Skeletal muscle satellite cell (primary cell): Measurements from ENCODE around the gene PRPH2. TPM values are rescaled to one million over a fixed set of nuclear protein-coding genes. Genes with fewer than 3 reads are reported as not detected.

Experiments
- H3K27me3 ChIP-seq: 2 replicates; pipeline ENCODE4 v1.7.0; 2013; ENCODE audit warnings: low read length; ENCODE audit not compliant: control insufficient read depth, insufficient read depth
- H3K36me3 ChIP-seq: 2 replicates; pipeline ENCODE4 v1.7.0; 2013; ENCODE audit warnings: mild to moderate bottlenecking, control low read depth, low read length; ENCODE audit not compliant: insufficient read depth
- H3K4me1 ChIP-seq: 2 replicates; pipeline ENCODE4 v1.7.0; 2013; ENCODE audit warnings: low read length; ENCODE audit not compliant: control insufficient read depth, insufficient read depth
- H3K4me2 ChIP-seq: 2 replicates; pipeline ENCODE4 v1.7.0; 2013; ENCODE audit warnings: mild to moderate bottlenecking, low read length
- H3K4me3 ChIP-seq: 2 replicates; pipeline ENCODE4 v1.7.0; 2013; ENCODE audit warnings: low read length
- H3K9ac ChIP-seq: 2 replicates; pipeline ENCODE4 v1.7.0; 2013; ENCODE audit warnings: mild to moderate bottlenecking, low read depth, low read length, moderate library complexity
- H3K9me3 ChIP-seq: replicated peaks from 2 replicates; pipeline ENCODE4 v1.7.0; 2013; ENCODE audit warnings: mild to moderate bottlenecking, control low read depth, low read length
- total RNA-seq: library from RNA; depleted of rRNA; stranded (reverse); fragments of >200 nt; gene quantifications from 2 replicates; pipeline ENCODE4 v1.2.3, GENCODE V29; 2012; rRNA removed

Gene PRPH2, protein sequence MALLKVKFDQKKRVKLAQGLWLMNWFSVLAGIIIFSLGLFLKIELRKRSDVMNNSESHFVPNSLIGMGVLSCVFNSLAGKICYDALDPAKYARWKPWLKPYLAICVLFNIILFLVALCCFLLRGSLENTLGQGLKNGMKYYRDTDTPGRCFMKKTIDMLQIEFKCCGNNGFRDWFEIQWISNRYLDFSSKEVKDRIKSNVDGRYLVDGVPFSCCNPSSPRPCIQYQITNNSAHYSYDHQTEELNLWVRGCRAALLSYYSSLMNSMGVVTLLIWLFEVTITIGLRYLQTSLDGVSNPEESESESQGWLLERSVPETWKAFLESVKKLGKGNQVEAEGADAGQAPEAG
- total RNA-seq = under 0.01 and 0.22 TPM in 2 replicates

DNA sequence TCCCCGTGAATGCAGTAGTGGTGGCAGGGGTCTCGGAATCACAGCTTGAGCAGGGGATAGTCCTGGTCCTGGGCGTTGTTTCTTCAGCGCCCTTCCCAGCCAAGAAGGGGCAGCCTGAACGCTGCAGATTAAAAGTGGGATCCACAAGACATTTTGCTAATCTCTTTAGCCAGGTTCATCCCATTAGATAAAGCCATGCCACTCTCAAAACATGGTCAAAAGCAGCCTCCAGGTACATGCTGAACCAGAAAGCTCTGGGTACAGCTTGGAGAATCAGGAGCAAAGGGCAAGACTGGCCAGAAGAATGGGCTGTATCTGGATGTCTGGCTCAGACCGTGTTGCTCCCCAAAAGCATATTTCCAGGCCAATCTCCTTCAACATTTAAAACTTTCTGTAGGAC is at the start of gene PRPH2:
PRPH2 (minus strand) TSS at position 101 of the 400 bp plus-strand sequence. CDS start 263 bp downstream, outside the sequence.
- Histone ChIP-seq H3K36me3 (no peaks in the 10 kb centered on the region), H3K9ac (no peak within 1 kb of the TSS), H3K9me3 (no peaks in the 10 kb centered on the region), H3K4me3 (no peak within 1 kb of the TSS), H3K4me1 (peaks cover 25% of the 10 kb centered on the region), H3K4me2 (no peak within 1 kb of the TSS), H3K27me3 (no peaks in the 10 kb centered on the region)

DNA sequence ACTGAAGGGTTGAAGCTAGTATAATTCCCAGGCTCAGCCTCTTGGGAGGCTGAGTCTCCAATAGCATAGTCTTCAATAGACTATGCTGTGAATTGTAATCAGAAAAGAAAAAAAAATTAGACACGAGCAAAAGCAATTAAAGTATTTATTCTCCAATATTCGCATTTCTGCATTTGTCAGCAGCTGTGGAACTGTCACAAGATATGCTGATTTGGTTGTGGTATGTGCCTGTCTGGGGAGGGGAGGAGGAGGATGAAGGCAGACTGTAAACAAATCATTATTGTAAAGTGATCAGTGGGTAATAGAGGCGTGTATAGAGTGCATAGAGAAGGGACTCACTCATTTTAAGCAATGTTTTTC is 49.3 kb upstream of the PRPH2 start:
- Histone ChIP-seq H3K27me3 (no peaks in the 10 kb centered on the region), H3K4me3 (no peak overlapping the region), H3K4me1 (peaks cover 3% of the 10 kb centered on the region), H3K4me2 (no peak overlapping the region), H3K36me3 (no peaks in the 10 kb centered on the region), H3K9me3 (no peaks in the 10 kb centered on the region), H3K9ac (no peak overlapping the region)

DNA sequence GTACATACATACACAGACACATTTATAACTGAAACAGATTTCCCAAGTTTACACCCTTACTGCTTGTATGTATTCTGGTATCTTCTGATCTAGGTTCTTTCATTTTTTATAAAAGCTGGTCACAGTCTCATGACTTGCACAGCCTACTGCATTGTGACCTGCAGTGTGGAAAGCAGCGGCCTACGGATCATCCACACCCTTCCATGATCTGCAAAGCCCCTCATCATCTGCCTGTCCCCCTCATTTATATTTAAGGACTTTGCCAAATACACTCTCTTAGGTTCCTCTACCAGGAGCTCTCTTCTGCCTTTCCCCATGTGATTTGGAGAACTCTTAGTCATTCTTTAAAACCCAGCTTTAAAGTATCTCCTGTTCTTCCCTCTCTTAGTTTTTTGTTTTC is 47.4 kb upstream of the PRPH2 start:
- Histone ChIP-seq H3K36me3 (no peaks in the 10 kb centered on the region), H3K9me3 (no peaks in the 10 kb centered on the region), H3K4me3 (no peak overlapping the region), H3K27me3 (no peaks in the 10 kb centered on the region), H3K9ac (no peak overlapping the region), H3K4me1 (peaks cover 15% of the 10 kb centered on the region), H3K4me2 (no peak overlapping the region)

- H3K4me1 ChIP-seq = peaks cover 12% of the 10 kb centered on the region
- no peak overlapping the region for H3K4me2 ChIP-seq
- H3K36me3 ChIP-seq = no peaks in the 10 kb centered on the region
- H3K27me3 ChIP-seq = no peaks in the 10 kb centered on the region
- H3K9ac ChIP-seq = no peak overlapping the region
- no peaks in the 10 kb centered on the region for H3K9me3 ChIP-seq
- H3K4me3 ChIP-seq = no peak overlapping the region
Measured at GRCh38 chr6:42769051-42769450, 46.7 kb upstream of the PRPH2 start.

DNA sequence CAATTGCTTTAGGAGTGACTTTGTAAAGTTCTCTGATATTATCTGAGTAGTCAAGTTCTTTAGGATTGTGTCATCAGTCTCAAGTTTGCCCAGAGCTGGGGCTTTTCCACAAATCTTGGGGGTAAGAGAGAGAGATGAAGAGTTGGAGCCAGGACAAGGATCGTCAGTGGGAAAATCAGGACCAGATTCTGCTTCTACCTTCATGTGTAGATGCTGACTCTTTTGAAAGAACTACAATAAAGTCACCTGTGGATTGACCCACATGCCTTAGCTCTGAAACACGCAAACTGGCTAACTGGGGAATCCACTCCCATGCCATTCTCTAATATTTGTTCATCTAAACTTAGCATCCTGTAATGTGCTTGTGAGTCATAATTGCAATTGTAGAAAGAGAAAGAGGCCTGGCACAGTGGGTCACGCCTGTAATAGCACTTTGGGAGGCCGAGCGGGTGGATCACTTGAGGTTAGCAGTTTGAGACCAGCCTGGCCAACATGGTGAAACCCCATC is 43.8 kb upstream of the PRPH2 start:
- H3K9ac ChIP-seq = no peak overlapping the region
- H3K4me3 ChIP-seq = no peak overlapping the region

DNA sequence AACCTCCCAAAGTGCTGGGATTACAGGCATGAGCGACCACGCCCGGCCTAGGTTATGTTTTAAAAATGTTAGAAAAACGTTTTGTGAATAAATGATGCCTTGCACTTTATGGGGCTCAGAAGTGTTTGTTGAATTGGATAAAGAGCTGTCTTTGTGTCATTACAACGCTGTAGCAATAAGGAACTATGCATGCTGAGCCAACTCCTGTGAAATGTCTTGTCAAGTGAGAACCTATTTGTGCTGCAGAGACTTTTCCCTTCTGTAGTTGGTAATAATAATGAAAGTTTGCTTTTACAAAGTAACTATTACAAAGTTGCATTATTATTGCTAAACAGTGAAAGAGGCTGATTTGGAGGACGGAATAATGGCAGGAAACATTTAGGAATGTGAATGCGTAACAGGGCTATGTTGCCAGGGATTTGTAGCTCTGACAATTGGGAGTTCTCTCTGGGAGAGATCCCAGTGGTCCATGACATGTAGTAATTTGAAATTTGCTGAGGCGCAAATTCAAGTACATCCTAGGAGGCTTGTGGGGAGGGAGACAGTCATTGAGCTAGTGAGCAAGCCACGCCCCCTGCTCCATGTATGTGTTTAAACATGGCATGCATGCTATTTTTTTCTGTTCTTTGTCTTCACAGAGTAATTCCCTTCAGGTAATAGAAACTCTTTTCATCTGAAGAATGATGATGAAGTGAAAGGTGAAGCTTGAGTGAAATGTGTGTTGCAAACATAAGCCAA is 42.7 kb upstream of the PRPH2 start:
- H3K9me3 ChIP-seq = no peaks in the 10 kb centered on the region

More for the DNA sequence above, 43.8 kb upstream of the PRPH2 start:
- Histone ChIP-seq H3K9me3 (no peaks in the 10 kb centered on the region), H3K36me3 (no peaks in the 10 kb centered on the region), H3K4me2 (peak overlapping the region; percentile 15), H3K4me1 (peaks cover 12% of the 10 kb centered on the region), H3K27me3 (no peaks in the 10 kb centered on the region)

GRCh38 chr6:42762950-42763349 is 40.6 kb upstream of the PRPH2 start:
- peaks cover 12% of the 10 kb centered on the region for H3K4me1 ChIP-seq
- H3K27me3 ChIP-seq = no peaks in the 10 kb centered on the region
- H3K4me3 ChIP-seq = no peak overlapping the region
- no peak overlapping the region for H3K9ac ChIP-seq
- no peaks in the 10 kb centered on the region for H3K36me3 ChIP-seq
- no peaks in the 10 kb centered on the region for H3K9me3 ChIP-seq
- no peak overlapping the region for H3K4me2 ChIP-seq

More for the DNA sequence above, 42.7 kb upstream of the PRPH2 start:
- no peaks in the 10 kb centered on the region for H3K27me3 ChIP-seq
- H3K4me3 ChIP-seq = no peak overlapping the region
- H3K4me2 ChIP-seq = no peak overlapping the region
- peaks cover 12% of the 10 kb centered on the region for H3K4me1 ChIP-seq
- H3K9ac ChIP-seq = no peak overlapping the region
- no peaks in the 10 kb centered on the region for H3K36me3 ChIP-seq

DNA sequence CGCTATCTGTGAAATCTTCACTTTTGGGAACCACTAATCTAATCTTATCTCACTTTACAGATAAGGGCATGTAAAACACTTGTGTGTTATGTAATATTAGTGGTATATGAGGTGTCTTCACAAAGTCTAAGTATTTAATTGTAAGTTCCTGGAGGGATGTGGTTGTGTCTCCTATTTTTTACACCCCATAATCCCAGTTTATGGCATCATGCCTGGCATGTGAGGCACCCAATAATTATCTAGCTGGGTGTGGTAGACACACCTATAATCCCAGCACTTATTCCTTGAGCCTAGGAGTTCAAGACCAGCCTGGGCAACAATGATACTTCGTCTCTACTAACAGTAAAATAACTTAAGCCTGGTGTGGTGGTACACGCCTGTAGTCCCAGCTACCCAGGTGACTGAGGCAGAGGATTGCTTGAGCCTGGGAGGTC is 40.0 kb upstream of the PRPH2 start:
- Histone ChIP-seq H3K4me1 (peaks cover 12% of the 10 kb centered on the region), H3K9ac (no peak overlapping the region), H3K27me3 (no peaks in the 10 kb centered on the region), H3K4me3 (no peak overlapping the region), H3K9me3 (no peaks in the 10 kb centered on the region), H3K4me2 (no peak overlapping the region), H3K36me3 (no peaks in the 10 kb centered on the region)

GRCh38 chr6:42761287-42762067 is 39.1 kb upstream of the PRPH2 start:
- Histone ChIP-seq H3K4me2 (no peak overlapping the region), H3K4me1 (peaks cover 11% of the 10 kb centered on the region), H3K4me3 (no peak overlapping the region), H3K9ac (no peak overlapping the region), H3K27me3 (no peaks in the 10 kb centered on the region), H3K9me3 (no peaks in the 10 kb centered on the region), H3K36me3 (no peaks in the 10 kb centered on the region)

- Histone ChIP-seq H3K4me1 (no peaks in the 10 kb centered on the region), H3K4me2 (no peak overlapping the region), H3K36me3 (no peaks in the 10 kb centered on the region), H3K27me3 (no peaks in the 10 kb centered on the region), H3K9me3 (no peaks in the 10 kb centered on the region), H3K9ac (no peak overlapping the region), H3K4me3 (no peak overlapping the region)
Measured at GRCh38 chr6:42758756-42759430, 36.5 kb upstream of the PRPH2 start.

GRCh38 chr6:42756722-42757121 is 34.3 kb upstream of the PRPH2 start:
- H3K4me3 ChIP-seq = no peak overlapping the region
- H3K9ac ChIP-seq = no peak overlapping the region
- no peaks in the 10 kb centered on the region for H3K9me3 ChIP-seq
- H3K4me2 ChIP-seq = no peak overlapping the region
- no peaks in the 10 kb centered on the region for H3K36me3 ChIP-seq
- no peaks in the 10 kb centered on the region for H3K4me1 ChIP-seq
- no peaks in the 10 kb centered on the region for H3K27me3 ChIP-seq
